ENCODE measurements around the gene EIF4A3. TPM values are rescaled to one million over a fixed set of nuclear protein-coding genes. Genes with fewer than 3 reads are reported as not detected.

Gene EIF4A3
- polyA plus RNA-seq, 1 donor (not counting 4 experiments of a cell fraction or from before 2014, with no cell fraction given) = 143 TPM

- DNase-seq (ENCODE audit: low read depth, low spot score) (no peak), FAIRE-seq (no peak)
- TF ChIP-seq CTCF (optimal IDR thresholded peaks at IDR 0.05 in 1 of 3, IDR thresholded peaks at IDR 0.05 in 1 of 3, conservative IDR thresholded peaks at IDR 0.05 in 1 of 3; ENCODE audit: extremely low read depth in 1 of 3, insufficient read depth in 2 of 3, low read length in 3 of 3) (no peak), EZH2 (IDR thresholded peaks at IDR 0.05; ENCODE audit: low read length) (no peak)
- Histone ChIP-seq H3K9ac (ENCODE audit: control insufficient read depth, extremely low read depth, insufficient read depth, low read length) (no peak overlapping the region), H2AFZ (ENCODE audit: control insufficient read depth, low read length) (no peak overlapping the region), H4K20me1 (ENCODE audit: control insufficient read depth, extremely low read depth, insufficient read depth, low read length) (no peaks in the 10 kb centered on the region), H3K27ac (ENCODE audit: control insufficient read depth, insufficient read depth, low read length) (no peak overlapping the region), H3K79me2 (ENCODE audit: control insufficient read depth, insufficient read depth, low read length) (no peaks in the 10 kb centered on the region), H3K36me3 (ENCODE audit: control insufficient read depth in 2 of 2, extremely low read depth in 1 of 2, insufficient read depth in 2 of 2, low read length in 2 of 2) (no peaks in the 10 kb centered on the region), H3K4me1 (ENCODE audit: control insufficient read depth, extremely low read depth, insufficient read depth, low read length) (peaks cover 27% of the 10 kb centered on the region), H3K4me3 (ENCODE audit: control insufficient read depth in 2 of 3, extremely low read depth in 1 of 3, insufficient read depth in 2 of 3, low read depth in 1 of 3, low read length in 3 of 3) (no peak overlapping the region), H3K9me1 (ENCODE audit: control insufficient read depth, extremely low read depth, insufficient read depth, low read length) (no peaks in the 10 kb centered on the region), H3K27me3 (ENCODE audit: control insufficient read depth, extremely low read depth, insufficient read depth, low read length) (peaks cover 15% of the 10 kb centered on the region), H3K9me3 (ENCODE audit: control insufficient read depth, low read depth, low read length) (no peaks in the 10 kb centered on the region), H3K4me2 (ENCODE audit: control insufficient read depth, extremely low read depth, insufficient read depth, low read depth, low read length) (no peak overlapping the region)
- dilution Hi-C loops (cut with MboI; ENCODE audit: extremely low pct_ligation_motif_present, low sequenced_read_pairs) = no loop called here
Measured at GRCh38 chr17:80104321-80104955, 42.5 kb downstream of the EIF4A3 start.

GRCh38 chr17:80103449-80104085 lies 43.4 kb downstream of the EIF4A3 start:
- no peaks in the 10 kb centered on the region for H4K20me1 ChIP-seq (ENCODE audit: control insufficient read depth, extremely low read depth, insufficient read depth, low read length)
- dilution Hi-C loops (cut with MboI; ENCODE audit: extremely low pct_ligation_motif_present, low sequenced_read_pairs) = no loop called here
- peaks cover 22% of the 10 kb centered on the region for H3K4me1 ChIP-seq (ENCODE audit: control insufficient read depth, extremely low read depth, insufficient read depth, low read length)
- no peaks in the 10 kb centered on the region for H3K9me1 ChIP-seq (ENCODE audit: control insufficient read depth, extremely low read depth, insufficient read depth, low read length)
- H3K9me3 ChIP-seq (ENCODE audit: control insufficient read depth, low read depth, low read length) = no peaks in the 10 kb centered on the region
- no peak overlapping the region for H3K9ac ChIP-seq (ENCODE audit: control insufficient read depth, extremely low read depth, insufficient read depth, low read length)
- H3K4me2 ChIP-seq (ENCODE audit: control insufficient read depth, extremely low read depth, insufficient read depth, low read depth, low read length) = no peak overlapping the region
- H3K27me3 ChIP-seq (ENCODE audit: control insufficient read depth, extremely low read depth, insufficient read depth, low read length) = peaks cover 15% of the 10 kb centered on the region
- DNase-seq (ENCODE audit: low read depth, low spot score) (no peak), FAIRE-seq (no peak)
- H3K27ac ChIP-seq (ENCODE audit: control insufficient read depth, insufficient read depth, low read length) = no peak overlapping the region
- TF ChIP-seq EZH2 (IDR thresholded peaks at IDR 0.05; ENCODE audit: low read length) = no peak
- no peaks in the 10 kb centered on the region for H3K79me2 ChIP-seq (ENCODE audit: control insufficient read depth, insufficient read depth, low read length)
- no peak overlapping the region for H3K4me3 ChIP-seq (ENCODE audit: control insufficient read depth in 2 of 3, extremely low read depth in 1 of 3, insufficient read depth in 2 of 3, low read depth in 1 of 3, low read length in 3 of 3)
- no peaks in the 10 kb centered on the region for H3K36me3 ChIP-seq (ENCODE audit: control insufficient read depth in 2 of 2, extremely low read depth in 1 of 2, insufficient read depth in 2 of 2, low read length in 2 of 2)
- no peak overlapping the region for H2AFZ ChIP-seq (ENCODE audit: control insufficient read depth, low read length)

Measured in keratinocyte (primary cell).